Measurements from ENCODE around the gene HS3ST5. TPM values are rescaled to one million over a fixed set of nuclear protein-coding genes. Genes with fewer than 3 reads are reported as not detected.

HS3ST5 gene
- total RNA-seq, 3 donors from 2014 or later (not counting 1 experiment from before 2014, with no cell fraction given) = not detected

GRCh38 chr6:114346451-114346850, 3.6 kb upstream of the HS3ST5 start:
- no peak for DNase-seq
- Histone ChIP-seq H3K27me3 (ENCODE audit: control insufficient read depth, insufficient read depth, low read length) (peaks cover 3% of the 10 kb centered on the region), H3K4me3 (ENCODE audit: low read length) (no peak overlapping the region), H3K9me3 (ENCODE audit: control insufficient read depth, insufficient read depth, low read length) (no peaks in the 10 kb centered on the region), H3K36me3 (ENCODE audit: control insufficient read depth, insufficient read depth, low read length) (no peaks in the 10 kb centered on the region), H3K27ac (ENCODE audit: low read length) (no peak overlapping the region), H3K4me1 (ENCODE audit: control insufficient read depth, insufficient read depth, low read length) (no peaks in the 10 kb centered on the region)
- H3K4me1 Mint-ChIP-seq = no peaks in the 10 kb centered on the region
- no peak overlapping the region for H3K4me3 Mint-ChIP-seq
- peaks cover 5% of the 10 kb centered on the region in 2 donors for H3K9me3 Mint-ChIP-seq
- H3K27me3 Mint-ChIP-seq (ENCODE audit: low read depth in 2 of 2) = peaks cover 8 to 11% of the 10 kb centered on the region in 2 donors
- intact Hi-C loops (cut with micrococcal nuclease) = no loop called here
- TF ChIP-seq CTCF (IDR thresholded peaks at IDR 0.05) = no peak
- 72% methylated on average over 3 of the region's 4 CpGs for WGBS (ENCODE audit: insufficient coverage)
- H3K27ac Mint-ChIP-seq = no peak overlapping the region
- ATAC-seq = no peak
- peaks cover 6% of the 10 kb centered on the region for H3K36me3 Mint-ChIP-seq

GRCh38 chr6:114344971-114345275, 2.1 kb upstream of the HS3ST5 start:
- intact Hi-C loops (cut with micrococcal nuclease) = no loop called here
- WGBS (ENCODE audit: insufficient coverage) = 78% methylated on average over 1 of the region's 1 CpG
- Mint-ChIP-seq H3K4me3 (no peak overlapping the region), H3K27me3 (ENCODE audit: low read depth in 2 of 2) (peaks cover 8 to 11% of the 10 kb centered on the region in 2 donors), H3K4me1 (no peaks in the 10 kb centered on the region), H3K36me3 (peaks cover 6% of the 10 kb centered on the region), H3K9me3 (peaks cover 0 to 4% of the 10 kb centered on the region in 2 donors), H3K27ac (no peak overlapping the region)
- no peak for ATAC-seq
- no peaks in the 10 kb centered on the region for H3K4me1 ChIP-seq (ENCODE audit: control insufficient read depth, insufficient read depth, low read length)
- no peaks in the 10 kb centered on the region for H3K36me3 ChIP-seq (ENCODE audit: control insufficient read depth, insufficient read depth, low read length)
- H3K27me3 ChIP-seq (ENCODE audit: control insufficient read depth, insufficient read depth, low read length) = peaks cover 3% of the 10 kb centered on the region
- no peak overlapping the region for H3K4me3 ChIP-seq (ENCODE audit: low read length)
- no peaks in the 10 kb centered on the region for H3K9me3 ChIP-seq (ENCODE audit: control insufficient read depth, insufficient read depth, low read length)
- H3K27ac ChIP-seq (ENCODE audit: low read length) = no peak overlapping the region
- no peak for DNase-seq
- no peak for TF ChIP-seq CTCF (IDR thresholded peaks at IDR 0.05)

GRCh38 chr6:114344246-114344970, 1.6 kb upstream of the HS3ST5 start:
- Mint-ChIP-seq H3K9me3 (no peaks in the 10 kb centered on the region), H3K4me1 (no peaks in the 10 kb centered on the region), H3K27me3 (ENCODE audit: low read depth in 2 of 2) (peaks cover 8 to 11% of the 10 kb centered on the region in 2 donors), H3K36me3 (peaks cover 6% of the 10 kb centered on the region), H3K4me3 (no peak overlapping the region), H3K27ac (no peak overlapping the region)
- Histone ChIP-seq H3K4me1 (ENCODE audit: control insufficient read depth, insufficient read depth, low read length) (no peaks in the 10 kb centered on the region), H3K36me3 (ENCODE audit: control insufficient read depth, insufficient read depth, low read length) (no peaks in the 10 kb centered on the region), H3K27me3 (ENCODE audit: control insufficient read depth, insufficient read depth, low read length) (peaks cover 3% of the 10 kb centered on the region), H3K4me3 (ENCODE audit: low read length) (no peak overlapping the region), H3K9me3 (ENCODE audit: control insufficient read depth, insufficient read depth, low read length) (no peaks in the 10 kb centered on the region), H3K27ac (ENCODE audit: low read length) (no peak overlapping the region)
- no peak for TF ChIP-seq CTCF (IDR thresholded peaks at IDR 0.05)
- ATAC-seq (no peak), DNase-seq (no peak)
- WGBS (ENCODE audit: insufficient coverage) = 53% methylated on average over 3 of the region's 3 CpGs
- intact Hi-C loops (cut with micrococcal nuclease) = no loop called here

GRCh38 chr6:114343782-114344144, 940 bp upstream of the HS3ST5 start:
- Mint-ChIP-seq H3K4me1 (no peaks in the 10 kb centered on the region), H3K9me3 (no peaks in the 10 kb centered on the region), H3K27me3 (ENCODE audit: low read depth in 2 of 2) (peaks cover 8 to 11% of the 10 kb centered on the region in 2 donors), H3K4me3 (no peak overlapping the region), H3K36me3 (peaks cover 6% of the 10 kb centered on the region), H3K27ac (no peak overlapping the region)
- peaks cover 3% of the 10 kb centered on the region for H3K27me3 ChIP-seq (ENCODE audit: control insufficient read depth, insufficient read depth, low read length)
- no peak overlapping the region for H3K27ac ChIP-seq (ENCODE audit: low read length)
- no peak for TF ChIP-seq CTCF (IDR thresholded peaks at IDR 0.05)
- no peaks in the 10 kb centered on the region for H3K9me3 ChIP-seq (ENCODE audit: control insufficient read depth, insufficient read depth, low read length)
- DNase-seq (no peak), ATAC-seq (no peak)
- H3K36me3 ChIP-seq (ENCODE audit: control insufficient read depth, insufficient read depth, low read length) = no peaks in the 10 kb centered on the region
- intact Hi-C loops (cut with micrococcal nuclease) = no loop called here
- H3K4me3 ChIP-seq (ENCODE audit: low read length) = no peak overlapping the region
- 21% methylated on average over 2 of the region's 2 CpGs for WGBS (ENCODE audit: insufficient coverage)
- H3K4me1 ChIP-seq (ENCODE audit: control insufficient read depth, insufficient read depth, low read length) = no peaks in the 10 kb centered on the region
